ENCODE results near the gene PDIK1L. TPM values are rescaled to one million over a fixed set of nuclear protein-coding genes. Genes with fewer than 3 reads are reported as not detected.

The PDIK1L gene
- total RNA-seq, 1 donor from 2014 or later, result 11.4 TPM

GRCh38 chr1:26082020-26082350, 29.6 kb upstream of the PDIK1L start:
- H3K27me3 ChIP-seq, result no peaks in the 10 kb centered on the region
- intact Hi-C loops (cut with DNase I), result no loop called here
- H3K27ac ChIP-seq, result no peak overlapping the region
- DNase-seq (no peak), ATAC-seq (no peak)
- peaks cover 3% of the 10 kb centered on the region for H3K4me1 ChIP-seq
- H3K4me3 ChIP-seq, result no peak overlapping the region
- TF ChIP-seq CTCF (IDR thresholded peaks at IDR 0.05), result no peak
- no peaks in the 10 kb centered on the region for H3K9me3 ChIP-seq
- no peaks in the 10 kb centered on the region for H3K36me3 ChIP-seq

GRCh38 chr1:26083208-26083607, 28.4 kb upstream of the PDIK1L start:
- H3K36me3 ChIP-seq, result no peaks in the 10 kb centered on the region
- no peak for ATAC-seq

GRCh38 chr1:26084091-26084561, 27.5 kb upstream of the PDIK1L start:
- Histone ChIP-seq H3K9me3 (no peaks in the 10 kb centered on the region), H3K4me1 (peaks cover 3% of the 10 kb centered on the region), H3K27ac (no peak overlapping the region), H3K4me3 (no peak overlapping the region), H3K27me3 (no peaks in the 10 kb centered on the region), H3K36me3 (no peaks in the 10 kb centered on the region)
- no peak for ATAC-seq
- DNase-seq, result no peak
- no peak for TF ChIP-seq CTCF (IDR thresholded peaks at IDR 0.05)
- intact Hi-C loops (cut with DNase I), result no loop called here

More at GRCh38 chr1:26083208-26083607, 28.4 kb upstream of the PDIK1L start:
- intact Hi-C loops (cut with DNase I), result no loop called here
- no peak for DNase-seq
- TF ChIP-seq CTCF (IDR thresholded peaks at IDR 0.05), result no peak
- H3K9me3 ChIP-seq, result no peaks in the 10 kb centered on the region
- H3K27me3 ChIP-seq, result no peaks in the 10 kb centered on the region
- H3K4me3 ChIP-seq, result no peak overlapping the region
- H3K4me1 ChIP-seq, result peaks cover 3% of the 10 kb centered on the region
- H3K27ac ChIP-seq, result no peak overlapping the region

GRCh38 chr1:26084844-26085243, 26.8 kb upstream of the PDIK1L start:
- no peak for DNase-seq
- Histone ChIP-seq H3K36me3 (no peaks in the 10 kb centered on the region), H3K4me3 (no peak overlapping the region), H3K9me3 (no peaks in the 10 kb centered on the region), H3K4me1 (peaks cover 3% of the 10 kb centered on the region), H3K27me3 (no peaks in the 10 kb centered on the region), H3K27ac (no peak overlapping the region)
- no peak for TF ChIP-seq CTCF (IDR thresholded peaks at IDR 0.05)
- no peak for ATAC-seq
- intact Hi-C loops (cut with DNase I), result no loop called here

- Histone ChIP-seq H3K27me3 (peaks cover 5% of the 10 kb centered on the region), H3K27ac (no peak overlapping the region), H3K36me3 (no peaks in the 10 kb centered on the region), H3K4me3 (no peak overlapping the region), H3K9me3 (no peaks in the 10 kb centered on the region), H3K4me1 (peaks cover 3% of the 10 kb centered on the region)
- ATAC-seq (no peak), DNase-seq (no peak)
- TF ChIP-seq CTCF (IDR thresholded peaks at IDR 0.05), result no peak
- intact Hi-C loops (cut with DNase I), result no loop called here
Measured at GRCh38 chr1:26089125-26089524, 22.5 kb upstream of the PDIK1L start.

- H3K9me3 ChIP-seq, result no peaks in the 10 kb centered on the region
- intact Hi-C loops (cut with DNase I), result no loop called here
- H3K27ac ChIP-seq, result no peak overlapping the region
- H3K36me3 ChIP-seq, result no peaks in the 10 kb centered on the region
- peaks cover 5% of the 10 kb centered on the region for H3K27me3 ChIP-seq
- no peak overlapping the region for H3K4me3 ChIP-seq
- ATAC-seq (no peak), DNase-seq (no peak)
- TF ChIP-seq CTCF (IDR thresholded peaks at IDR 0.05), result no peak
- peaks cover 6% of the 10 kb centered on the region for H3K4me1 ChIP-seq
Measured at GRCh38 chr1:26090893-26091292, 20.7 kb upstream of the PDIK1L start.
